Measurements from ENCODE around the gene SLC25A15.

GRCh38 chr13:40790154-40790616 lies 774 bp downstream of the SLC25A15 start:
- TF ChIP-seq GATA2 (IDR thresholded peaks at IDR 0.05; ENCODE audit: low read depth, low read length) = peak; percentile 23; the same call in 1 of the 2 replicates
- TF ChIP-seq GATA3 (IDR thresholded peaks at IDR 0.05; ENCODE audit: low read depth, low read length) = no peak
